Liver (tissue), 9 donors: ENCODE results near the gene FRMD4B. TPM values are rescaled to one million over a fixed set of nuclear protein-coding genes. Genes with fewer than 3 reads are reported as not detected.

Source experiments
- DNase-seq: peaks from one replicate; pipeline ENCODE4 v3.0.0-alpha.2; 2017; ENCODE audit warnings: low spot score
- H3K27ac ChIP-seq, 2 donors: one replicate each; pipeline ENCODE4 v1.7.0; 2013; ENCODE audit warnings: inconsistent platforms in 2 of 2, low read length in 2 of 2, control low read depth in 1 of 2, low read depth in 1 of 2, mild to moderate bottlenecking in 1 of 2
- H3K27me3 ChIP-seq, 4 donors: one replicate each; pipeline versions ENCODE4 v1.6.1 to v1.7.0; 2013; ENCODE audit warnings: low read length in 3 of 4, inconsistent platforms in 1 of 4, mild to moderate bottlenecking in 1 of 4, moderate library complexity in 1 of 4; ENCODE audit not compliant: control insufficient read depth in 4 of 4, insufficient read depth in 4 of 4
- H3K36me3 ChIP-seq, 4 donors: one replicate each; pipeline versions ENCODE4 v1.6.1 to v1.7.0; 2013; ENCODE audit warnings: low read length in 3 of 4, mild to moderate bottlenecking in 3 of 4, low read depth in 1 of 4, moderate library complexity in 1 of 4; ENCODE audit not compliant: control insufficient read depth in 4 of 4, insufficient read depth in 3 of 4
- H3K4me1 ChIP-seq, 4 donors: one replicate each; pipeline versions ENCODE4 v1.6.1 to v1.7.0; 2013; ENCODE audit warnings: low read length in 3 of 4, mild to moderate bottlenecking in 3 of 4, moderate library complexity in 1 of 4; ENCODE audit not compliant: control insufficient read depth in 4 of 4, insufficient read depth in 4 of 4
- H3K4me3 ChIP-seq, 3 donors: one replicate each; pipeline versions ENCODE4 v1.6.1 to v1.7.0; 2013; ENCODE audit warnings: low read length in 3 of 3, control low read depth in 1 of 3, low read depth in 1 of 3, mild to moderate bottlenecking in 1 of 3
- H3K9ac ChIP-seq, 2 donors: one replicate each; pipeline ENCODE4 v1.7.0; 2013; ENCODE audit warnings: low read length in 2 of 2, mild to moderate bottlenecking in 2 of 2, moderate library complexity in 2 of 2, control low read depth in 1 of 2, low read depth in 1 of 2
- H3K9me3 ChIP-seq, 4 donors: one replicate each; pipeline versions ENCODE4 v1.6.1 to v1.7.0; 2013; ENCODE audit warnings: low read length in 3 of 4; ENCODE audit not compliant: control insufficient read depth in 4 of 4
- ATF3 ChIP-seq: IDR thresholded peaks from 2 replicates; pipeline ENCODE4 v1.6.1; 2016; ENCODE audit warnings: antibody characterized with exemption
- FOXA2 ChIP-seq: IDR thresholded peaks from 2 replicates; pipeline ENCODE4 v1.6.1; 2016; ENCODE audit warnings: antibody characterized with exemption
- GABPA ChIP-seq, 2 donors: IDR thresholded peaks in 1 of 2; conservative IDR thresholded peaks in 1 of 2; 2 replicates each; pipeline ENCODE4 v1.6.1; 2016; ENCODE audit warnings: antibody characterized with exemption in 2 of 2, mild to moderate bottlenecking in 1 of 2, moderate library complexity in 1 of 2
- HNF4A ChIP-seq, 2 donors: conservative IDR thresholded peaks; 2 replicates each; pipeline ENCODE4 v1.6.1; 2016; ENCODE audit warnings: antibody characterized with exemption in 2 of 2, mild to moderate bottlenecking in 2 of 2
- JUND ChIP-seq, 2 donors: IDR thresholded peaks; 2 replicates each; pipeline ENCODE4 v1.6.1; 2016; ENCODE audit warnings: antibody characterized with exemption in 2 of 2
- MAX ChIP-seq: IDR thresholded peaks from 2 replicates; pipeline ENCODE4 v1.6.1; 2016; ENCODE audit warnings: antibody characterized with exemption
- NR2F2 ChIP-seq: IDR thresholded peaks from 2 replicates; pipeline ENCODE4 v1.6.1; 2016; ENCODE audit warnings: antibody characterized with exemption
- REST ChIP-seq: IDR thresholded peaks from 2 replicates; pipeline ENCODE4 v1.6.1; 2016; ENCODE audit warnings: antibody characterized with exemption, mild to moderate bottlenecking
- RXRA ChIP-seq, 2 donors: IDR thresholded peaks; 2 replicates each; pipeline ENCODE4 v1.6.1; 2017 to 2018; ENCODE audit warnings: antibody characterized with exemption in 2 of 2, mild to moderate bottlenecking in 1 of 2
- TAF1 ChIP-seq: conservative IDR thresholded peaks from 2 replicates; pipeline ENCODE4 v1.6.1; 2016; ENCODE audit warnings: antibody characterized with exemption, mild to moderate bottlenecking
- YY1 ChIP-seq: IDR thresholded peaks from 2 replicates; pipeline ENCODE4 v1.6.1; 2016; ENCODE audit warnings: antibody characterized with exemption, mild to moderate bottlenecking
- ZBTB33 ChIP-seq: IDR thresholded peaks from 2 replicates; pipeline ENCODE4 v1.6.1; 2016; ENCODE audit warnings: antibody characterized with exemption
- WGBS: extraction: QIAGEN DNeasy Blood & Tissue Kit; methylation state at CpG from one replicate; pipeline ENCODE4 v1.1.7; 2013; 5-methylcytosine and 5-hydroxymethylcytosine counted together
- polyA plus RNA-seq, 2 donors: library from polyadenylated mRNA; stranded (reverse) in 1 of 2; unstranded in 1 of 2; fragments of 200-250 nt in 1 of 2; fragments of >200 nt in 1 of 2; fragmentation: Nextera tagmentation in 1 of 2; extraction: Ambion mirVana in 1 of 2; gene quantifications; one replicate each; pipeline versions ENCODE4 v1.2.1 to v1.2.3, GENCODE V29; 2013 to 2015
- total RNA-seq, 2 donors: library from RNA; depleted of rRNA; stranded (reverse); fragments of >200 nt; gene quantifications; one replicate each; pipeline ENCODE4 v1.2.3, GENCODE V29; 2014
- donor health status: healthy.
- donor health status: healthy.
- donor health status: healthy.
- donor health status: healthy.
- donor health status: healthy.

FRMD4B gene
- total and polyA plus RNA-seq, 4 donors = 7.3 to 22.6 (median 15.0) TPM

- TF ChIP-seq MAX (no peak), FOXA2 (no peak), NR2F2 (no peak)
These were observed 188.4 kb downstream of the FRMD4B start (continued) for GRCh38 chr3:69197455-69197854.

- Histone ChIP-seq H3K4me3 (no peak overlapping the region), H3K4me1 (peaks cover 0 to 11% (median 5%) of the 10 kb centered on the region in 4 donors), H3K27ac (no peak overlapping the region), H3K9me3 (no peaks in the 10 kb centered on the region), H3K27me3 (no peaks in the 10 kb centered on the region), H3K9ac (no peak overlapping the region), H3K36me3 (peaks cover 9 to 49% (median 44%) of the 10 kb centered on the region in 4 donors)
- TF ChIP-seq MAX (no peak), GABPA (IDR thresholded peaks at IDR 0.05 in 1 of 2, conservative IDR thresholded peaks at IDR 0.05 in 1 of 2) (no peak), ZBTB33 (no peak), ATF3 (no peak), REST (no peak), JUND (IDR thresholded peaks at IDR 0.05) (no peak), HNF4A (conservative IDR thresholded peaks at IDR 0.05) (no peak), NR2F2 (no peak)
- 94% methylated on average over 3 of the region's 3 CpGs for WGBS
- no peak for DNase-seq
These were observed 189.0 kb downstream of the FRMD4B start for GRCh38 chr3:69196876-69197275.

- Histone ChIP-seq H3K9ac (no peak overlapping the region), H3K4me3 (no peak overlapping the region), H3K27ac (no peak overlapping the region), H3K36me3 (peaks cover 9 to 69% (median 62%) of the 10 kb centered on the region in 4 donors), H3K9me3 (no peaks in the 10 kb centered on the region), H3K4me1 (peaks cover 0 to 6% (median 0%) of the 10 kb centered on the region in 4 donors), H3K27me3 (no peaks in the 10 kb centered on the region)
- no peak for DNase-seq
- WGBS = 76% methylated on average over 7 of the region's 7 CpGs
- TF ChIP-seq MAX (no peak), RXRA (IDR thresholded peaks at IDR 0.05) (no peak), ZBTB33 (no peak), NR2F2 (no peak), GABPA (IDR thresholded peaks at IDR 0.05 in 1 of 2, conservative IDR thresholded peaks at IDR 0.05 in 1 of 2) (no peak), REST (no peak), TAF1 (no peak), YY1 (no peak)
These were observed 191.3 kb downstream of the FRMD4B start for GRCh38 chr3:69194431-69195165.
